ENCODE results near the gene KRTAP10-9.

KRTAP10-9 gene

DNA sequence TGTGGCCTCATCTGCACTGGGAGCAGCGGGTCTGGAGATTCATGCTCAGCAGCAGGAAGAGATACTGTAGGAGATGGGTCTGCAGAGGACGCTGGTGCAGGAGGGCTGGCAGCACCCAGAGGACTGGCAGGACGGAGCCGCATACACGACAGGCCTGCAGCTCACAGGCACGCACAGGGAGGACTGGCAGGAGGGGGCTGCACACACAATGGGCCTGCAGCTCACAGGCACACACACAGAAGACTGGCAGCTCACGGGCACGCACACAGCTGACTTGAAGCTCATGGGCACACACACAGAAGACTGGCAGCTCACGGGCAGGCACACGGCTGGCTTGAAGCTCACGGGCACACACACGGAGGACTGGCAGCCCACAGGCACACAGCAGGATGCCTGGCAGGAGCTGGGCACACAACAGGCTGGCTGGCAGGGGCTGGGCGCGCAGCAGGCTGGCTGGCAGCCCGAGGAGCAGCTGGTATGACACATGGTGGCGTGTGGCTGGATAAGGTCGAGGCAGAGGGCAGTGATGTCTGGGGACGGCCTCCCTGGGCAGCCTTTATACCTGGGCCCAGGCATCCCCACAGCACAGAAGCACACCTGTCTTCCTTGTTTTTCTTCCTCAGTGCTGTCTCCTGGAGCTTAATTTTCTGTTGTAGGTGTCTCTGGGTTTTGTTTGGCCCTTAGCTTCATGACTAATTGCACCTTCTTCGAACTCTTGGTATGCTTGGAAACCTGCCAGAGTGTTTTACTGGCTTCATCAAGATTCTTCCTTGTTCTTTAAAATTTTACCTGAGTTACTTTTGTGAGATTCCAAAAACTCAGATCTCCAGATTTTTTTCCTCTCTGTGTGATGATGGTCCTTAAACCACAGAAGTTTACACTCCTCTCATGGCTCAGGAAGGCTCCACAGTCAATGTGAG lies 39.8 kb downstream of the KRTAP10-9 start, which contains the start of gene KRTAP12-2:
TSS of gene KRTAP12-2 (minus strand) at position 527 of the 920 bp plus-strand sequence. CDS start at position 486, 41 bp downstream.
- DNase-seq (ENCODE audit: low read depth) = no peak

DNA sequence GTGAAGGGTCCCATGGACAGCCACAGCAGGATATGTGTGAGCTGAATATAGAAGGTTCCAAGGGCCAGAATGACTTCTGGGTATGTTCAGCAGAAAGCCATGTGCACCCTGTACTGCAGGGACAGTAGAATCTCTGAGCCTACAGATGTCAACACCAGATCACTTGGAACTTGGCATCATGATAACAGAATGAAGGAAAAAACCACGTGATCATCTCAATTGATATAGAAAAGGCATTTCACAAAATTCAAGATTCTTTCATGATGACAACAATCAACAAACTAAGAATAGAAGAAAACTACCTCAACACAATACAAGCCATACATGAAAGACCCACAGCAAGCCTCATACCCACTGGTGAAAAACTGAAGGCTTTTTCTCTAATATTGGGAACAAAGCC lies 40.7 kb downstream of the KRTAP10-9 start:
- no peak for DNase-seq (ENCODE audit: low read depth)

DNA sequence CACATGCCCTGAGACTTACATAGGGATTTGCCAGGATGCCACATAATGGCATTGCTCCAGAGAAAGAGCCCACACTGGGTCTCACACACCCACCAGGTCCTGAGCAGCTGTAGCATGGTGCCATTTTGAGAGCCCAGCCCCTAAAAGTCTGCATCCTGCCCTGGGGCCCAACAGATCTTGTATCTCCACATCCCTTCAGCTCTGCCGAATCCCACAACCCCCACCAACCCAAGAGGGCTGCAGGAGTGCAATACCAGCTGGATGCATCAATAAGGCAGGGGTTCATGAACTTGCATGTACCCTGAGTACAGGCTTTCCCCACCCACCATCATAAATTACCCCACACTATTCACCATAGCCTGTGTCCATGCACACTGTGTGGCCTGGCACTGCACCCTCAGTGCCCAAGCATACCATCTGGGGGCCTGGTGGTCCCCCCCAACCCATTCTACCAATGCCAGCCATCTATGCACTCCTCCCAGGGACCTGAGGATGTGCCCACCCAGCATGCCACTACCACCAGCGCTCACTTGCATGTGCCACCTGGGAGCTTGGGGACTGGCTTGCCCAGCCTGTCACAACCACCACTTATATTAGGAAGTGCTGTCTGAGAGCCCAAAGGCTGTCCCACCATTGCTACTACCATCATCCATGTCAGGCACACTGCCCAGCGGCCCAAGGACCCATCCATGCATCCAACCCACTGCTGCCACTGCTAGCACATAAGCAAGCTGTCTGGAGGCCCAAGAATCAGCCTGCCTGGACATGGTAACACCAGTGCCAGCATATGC lies 43.9 kb downstream of the KRTAP10-9 start:
- DNase-seq (ENCODE audit: low read depth) = no peak

DNA sequence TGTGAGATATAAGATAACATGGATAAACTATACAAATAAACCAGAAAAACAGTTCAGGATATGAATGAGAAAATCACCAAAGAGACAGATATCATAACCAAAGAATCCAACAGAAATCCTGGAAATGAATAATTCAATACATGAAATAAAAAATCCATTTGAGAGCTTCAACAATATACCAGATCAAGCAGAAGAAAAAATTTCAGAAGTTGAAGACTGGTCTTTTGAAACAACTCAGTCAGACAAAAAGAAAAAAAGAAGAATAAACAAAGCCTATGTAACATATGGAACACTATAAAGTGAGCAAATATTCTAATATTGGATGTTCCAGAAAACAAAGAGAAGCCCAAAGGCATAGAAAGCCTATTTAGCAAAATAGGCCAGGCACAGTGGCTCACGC lies 45.0 kb downstream of the KRTAP10-9 start:
- no peak for DNase-seq (ENCODE audit: low read depth)

DNA sequence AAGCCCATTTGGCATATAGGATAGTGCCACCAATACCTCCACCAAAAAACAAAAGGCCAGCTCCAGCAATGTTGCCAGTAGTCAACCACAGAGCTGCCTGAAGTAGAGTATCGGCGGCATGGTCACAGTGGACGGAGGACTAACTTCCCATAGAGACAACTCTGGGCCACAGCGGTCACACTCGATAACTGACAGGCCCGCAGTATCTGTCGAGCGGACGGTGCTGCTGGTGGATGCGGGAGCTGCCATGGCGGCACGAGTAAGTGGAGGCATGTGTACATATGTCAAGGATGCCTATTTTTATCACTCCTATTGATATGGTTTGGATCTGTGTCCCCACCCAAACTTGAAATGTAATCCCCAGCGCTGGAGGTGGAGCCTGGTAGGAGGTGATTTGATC lies 51.0 kb downstream of the KRTAP10-9 start:
- no peak for DNase-seq (ENCODE audit: low read depth)
